NCI-H187 treated with DMSO at 0.1 percent for 48 hours (cell line): Measurements from ENCODE around the gene PARP6.

Experiments
- DNase-seq: peaks from one replicate; lab custom pipeline; 2025; lab: John Stamatoyannopoulos, UW

The PARP6 gene

GRCh38 chr15:72230197-72231065, 41.9 kb downstream of the PARP6 start:
- DNase-seq, result no peak

DNA sequence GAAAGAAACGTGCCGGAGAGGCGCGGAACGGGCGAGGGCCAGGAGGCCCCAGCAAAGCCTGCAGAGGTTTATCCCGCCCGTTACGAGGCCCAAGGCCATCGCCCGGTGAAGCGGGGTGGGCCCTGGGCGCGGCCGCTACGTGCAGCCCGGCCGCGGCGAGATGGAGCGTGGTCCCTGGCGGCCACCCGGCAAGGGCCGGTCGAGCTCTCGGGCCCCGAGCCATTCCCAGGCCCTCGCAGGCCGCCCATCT, 42.5 kb downstream of the PARP6 start:
- no peak for DNase-seq

- no peak for DNase-seq
These were observed 43.0 kb downstream of the PARP6 start for GRCh38 chr15:72229076-72229946.

- DNase-seq, result no peak
These were observed 44.6 kb downstream of the PARP6 start for GRCh38 chr15:72227720-72228119.

DNA sequence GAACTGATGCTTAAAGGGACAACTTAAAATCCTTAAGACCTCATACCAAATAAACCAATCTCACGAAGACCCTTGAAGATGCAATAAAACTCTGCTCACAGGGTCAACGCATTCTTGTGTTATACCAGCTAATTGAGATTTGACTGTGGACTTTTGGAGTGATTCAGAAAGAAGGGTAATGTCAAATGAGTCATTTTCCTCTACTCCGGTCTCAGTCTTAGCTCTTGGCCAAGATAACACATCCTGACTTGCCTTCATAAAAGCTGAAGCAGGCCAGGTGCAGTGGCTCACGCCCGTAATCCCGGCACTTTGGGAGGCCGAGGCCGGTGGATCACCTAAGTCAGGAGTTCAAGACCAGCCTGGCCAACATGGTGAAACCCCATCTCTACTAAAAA, 45.2 kb downstream of the PARP6 start:
- no peak for DNase-seq

- DNase-seq, result no peak
These were observed 49.1 kb downstream of the PARP6 start for GRCh38 chr15:72223278-72223677.

DNA sequence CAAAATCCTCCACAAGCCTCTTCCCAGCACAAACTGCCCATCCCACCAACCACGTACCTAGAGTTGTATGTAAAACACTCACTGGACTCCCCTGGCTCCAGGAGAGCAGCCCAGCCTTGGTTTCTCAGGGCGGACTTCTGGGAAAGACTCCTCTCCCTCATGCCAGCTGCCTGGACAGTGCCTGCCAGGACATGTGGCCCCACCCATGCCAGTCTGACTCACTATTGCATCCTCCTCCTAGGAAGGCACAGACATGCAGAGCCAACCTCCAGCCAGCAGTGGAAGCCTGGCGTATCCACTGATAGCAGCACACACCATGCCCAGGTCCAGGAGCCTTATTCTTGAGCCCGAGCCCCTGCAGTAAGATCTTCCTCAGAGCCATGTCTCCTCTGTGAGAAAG, 50.0 kb downstream of the PARP6 start:
- DNase-seq, result no peak

GRCh38 chr15:72220687-72221086, 51.7 kb downstream of the PARP6 start:
- no peak for DNase-seq

DNA sequence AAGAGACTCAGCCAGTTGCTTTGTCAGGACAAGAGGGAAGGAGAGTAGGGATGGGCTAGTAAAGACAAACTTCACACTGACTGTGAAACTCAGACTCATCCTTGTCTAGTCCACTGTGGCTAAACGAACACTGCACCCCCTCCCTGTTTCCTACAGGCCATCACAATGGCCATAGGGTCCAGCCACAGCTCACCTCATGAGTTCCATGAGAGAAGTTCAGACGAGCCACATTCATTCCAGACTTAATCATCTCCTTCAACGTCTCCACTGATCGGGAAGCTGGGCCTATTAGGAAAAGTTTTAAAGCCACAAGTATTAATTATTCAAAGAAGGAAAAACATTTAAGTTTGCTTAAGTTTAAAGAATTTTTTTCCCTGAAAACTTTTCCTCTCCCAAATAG, 55.1 kb downstream of the PARP6 start:
- no peak for DNase-seq

- no peak for DNase-seq
These were observed 56.3 kb downstream of the PARP6 start for GRCh38 chr15:72216079-72216478.

DNA sequence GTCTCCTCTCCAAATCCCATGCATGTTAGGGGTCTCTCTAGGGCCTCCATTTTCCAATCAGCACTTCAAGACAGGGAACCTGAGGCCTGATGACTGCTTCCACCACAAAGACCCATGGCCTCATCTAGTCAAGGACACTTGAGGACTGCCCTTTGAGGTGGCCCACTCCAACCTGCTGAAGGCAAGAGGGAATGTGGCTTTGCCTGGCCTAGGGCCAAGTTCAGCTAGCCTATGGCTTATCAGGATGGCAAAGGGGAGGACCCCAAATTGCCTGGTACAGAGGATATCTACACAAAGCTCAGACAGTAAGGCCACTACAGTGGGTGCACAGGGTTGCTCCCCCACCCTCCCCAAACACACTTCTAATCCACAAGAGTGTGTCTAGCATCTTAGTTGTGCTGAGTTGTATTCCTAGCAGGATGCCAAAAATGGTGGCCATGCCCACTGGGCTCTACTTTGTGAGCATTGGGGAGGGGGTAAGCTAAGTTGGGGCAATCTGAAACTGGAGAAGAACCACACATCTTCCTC, 64.7 kb downstream of the PARP6 start:
- no peak for DNase-seq

DNA sequence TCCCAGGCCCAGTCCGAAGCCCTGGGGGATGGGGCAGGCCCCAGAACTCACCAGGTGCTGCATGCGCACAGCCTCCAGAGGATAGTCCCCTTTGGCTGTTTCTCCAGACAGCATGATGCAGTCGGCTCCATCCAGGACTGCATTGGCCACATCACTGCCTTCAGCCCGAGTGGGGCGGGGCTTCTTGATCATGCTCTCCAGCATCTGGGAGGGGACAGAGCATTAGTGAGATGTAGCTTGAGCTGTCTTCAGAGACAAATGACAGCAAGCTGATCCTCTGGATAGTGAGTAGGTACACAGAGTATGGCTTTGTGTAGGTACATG, 65.7 kb downstream of the PARP6 start:
- no peak for DNase-seq

GRCh38 chr15:72205896-72206676, 66.3 kb downstream of the PARP6 start:
- no peak for DNase-seq

DNA sequence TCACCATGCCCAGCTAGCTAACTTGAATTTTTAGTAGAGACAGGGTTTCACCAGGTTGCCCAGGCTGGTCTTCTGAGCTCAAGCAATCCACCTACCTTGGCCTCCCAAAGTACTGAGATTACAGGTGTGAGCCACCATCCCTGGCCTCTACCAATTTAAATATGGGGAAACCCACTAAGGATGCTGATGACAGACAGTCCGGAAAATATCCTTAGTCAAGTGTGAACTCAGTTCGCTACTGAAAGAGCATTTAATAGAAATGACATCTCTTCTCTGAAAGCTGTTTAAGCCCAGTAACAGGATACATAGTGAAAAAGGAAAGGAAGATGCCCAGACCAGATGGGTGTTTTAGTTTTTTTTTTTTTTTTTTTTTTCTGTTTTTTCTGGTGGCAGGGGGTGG, 67.1 kb downstream of the PARP6 start:
- no peak for DNase-seq

DNA sequence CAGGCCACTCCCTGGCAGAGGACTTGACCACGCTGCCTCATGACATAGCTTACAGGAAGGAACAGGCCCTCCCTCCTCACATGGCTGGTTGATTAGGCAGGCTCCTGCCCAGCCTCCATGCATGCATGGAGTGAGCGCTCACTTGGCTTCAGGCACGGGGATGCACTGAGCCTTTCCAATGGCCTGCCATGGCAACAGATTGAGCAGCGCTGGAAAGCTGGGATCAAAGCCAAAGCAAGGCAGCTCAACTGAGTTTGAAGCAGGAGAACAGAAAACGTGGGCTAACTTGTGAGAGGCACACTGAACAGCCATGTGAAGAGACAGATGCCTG, 68.9 kb downstream of the PARP6 start:
- DNase-seq, result no peak

DNA sequence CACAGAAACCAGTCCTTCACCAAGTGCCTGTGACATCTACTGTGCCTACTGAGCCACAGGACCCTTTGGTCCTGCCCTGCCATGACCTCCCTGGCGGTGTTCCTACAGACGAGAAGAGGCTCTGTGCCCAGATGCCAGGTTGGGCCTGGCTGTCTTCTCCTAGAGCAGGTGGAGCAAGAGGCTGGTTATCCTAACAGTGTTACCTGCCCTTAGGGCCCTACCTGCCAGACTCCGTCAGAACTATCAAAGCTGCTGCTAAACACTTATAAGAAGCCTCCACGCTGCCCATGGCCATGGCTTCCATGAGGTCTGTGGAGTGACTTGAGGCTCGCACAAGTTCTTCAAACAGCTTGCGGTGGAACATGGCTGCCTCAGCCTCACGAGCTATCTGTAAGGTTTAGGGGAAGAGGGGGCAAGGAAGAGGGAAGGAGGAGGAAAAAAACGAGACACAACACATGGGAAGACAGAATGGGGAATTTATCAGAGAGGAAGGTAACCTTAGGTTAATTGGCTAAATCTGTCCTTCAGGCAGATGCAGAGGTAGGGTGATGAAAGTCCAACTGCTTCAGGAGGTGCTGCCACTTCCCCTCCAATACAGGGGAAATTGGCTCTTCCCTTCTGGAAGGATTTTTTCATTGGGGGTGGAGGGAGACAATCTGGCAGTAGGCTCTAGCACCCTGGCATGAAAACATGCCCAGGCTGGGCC, 69.4 kb downstream of the PARP6 start:
- no peak for DNase-seq

GRCh38 chr15:72202302-72202701, 70.1 kb downstream of the PARP6 start:
- no peak for DNase-seq

GRCh38 chr15:72201391-72201921, 70.9 kb downstream of the PARP6 start:
- DNase-seq, result no peak

DNA sequence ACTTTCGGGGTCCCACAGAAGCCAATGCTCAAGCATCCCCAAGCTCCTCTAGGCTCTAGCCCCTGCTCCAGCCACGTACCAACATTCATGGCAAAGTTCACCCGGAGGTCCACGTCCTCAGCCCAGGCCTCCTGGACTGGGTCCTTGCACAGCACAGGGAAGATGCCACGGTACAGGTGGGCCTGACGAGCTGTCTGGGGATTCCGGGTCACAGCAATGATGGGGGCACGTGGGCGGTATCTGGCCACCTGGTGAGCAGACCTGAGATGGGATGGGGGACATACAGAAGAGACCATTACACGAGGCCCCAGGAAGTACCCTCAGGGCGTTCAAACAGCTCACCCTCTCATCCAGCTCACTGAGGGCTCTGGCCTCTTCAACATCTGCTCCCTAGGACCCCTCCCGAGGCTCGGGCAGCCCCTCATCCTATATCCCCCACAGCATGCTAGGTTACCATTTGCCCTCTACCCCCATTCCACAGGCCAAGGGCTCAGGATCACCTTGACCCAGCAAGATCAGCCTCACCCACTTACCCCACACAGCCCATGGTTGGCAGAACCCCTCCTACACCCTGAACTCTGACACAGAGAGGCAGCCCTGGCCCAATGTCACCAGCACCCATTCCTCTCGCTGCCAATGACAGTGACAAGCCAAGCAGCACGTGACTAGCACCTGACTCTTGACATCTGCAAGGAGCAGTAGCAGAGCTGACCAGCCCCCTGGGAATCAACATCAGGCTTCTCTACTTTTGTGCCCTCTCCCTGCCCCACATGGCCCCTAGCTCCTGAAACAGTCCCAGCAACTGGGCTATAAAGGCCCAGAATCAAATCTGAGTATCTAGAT, 71.7 kb downstream of the PARP6 start:
- no peak for DNase-seq

DNA sequence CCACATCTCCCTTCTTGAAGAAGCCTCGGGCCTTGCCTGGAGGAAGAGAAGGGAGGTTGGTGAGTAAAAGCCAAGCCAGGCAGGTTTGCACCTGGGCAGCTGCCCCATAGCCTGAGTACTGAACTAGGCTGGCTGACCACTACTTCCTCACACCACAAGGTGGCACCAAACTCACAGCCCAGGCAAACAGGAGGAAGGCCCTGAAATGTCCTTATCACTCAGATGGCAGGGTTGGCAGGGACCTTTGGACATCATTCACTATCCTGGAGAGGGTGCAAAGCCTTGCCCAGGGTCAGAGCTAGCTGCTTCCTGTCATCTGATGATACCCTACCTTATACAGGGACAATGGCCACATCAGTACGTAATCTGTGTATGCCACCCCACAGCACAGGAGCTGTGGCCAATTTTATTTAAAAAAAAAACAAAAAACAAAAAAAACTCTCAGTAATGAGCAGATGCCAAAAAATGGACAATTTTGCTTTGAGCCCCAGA, 72.6 kb downstream of the PARP6 start:
- peak; percentile 25 for DNase-seq

GRCh38 chr15:72199205-72199515, 73.2 kb downstream of the PARP6 start:
- no peak for DNase-seq
